Fibroblast of skin of left biceps (primary cell): ENCODE data around the gene TSPAN17.

Experiments used
- DNase-seq, 2 experiments: peaks; one replicate each; pipeline ENCODE4 v3.0.0-alpha.2; 2013; ENCODE audit warnings: low read depth in 2 of 2

Gene TSPAN17

GRCh38 chr5:176704817-176705216, 57.5 kb downstream of the TSPAN17 start:
- DNase-seq, result no peak
